ENCODE results near the gene FAM216B.

The FAM216B gene

GRCh38 chr13:42745655-42746054, 35.7 kb upstream of the FAM216B start:
- no peak for DNase-seq (ENCODE audit: extremely low spot score)
- TF ChIP-seq PKNOX1 (IDR thresholded peaks at IDR 0.05) = no peak
- no peak for TF ChIP-seq SUZ12 (IDR thresholded peaks at IDR 0.05)
- TF ChIP-seq ELF4 (IDR thresholded peaks at IDR 0.05) = no peak
- TF ChIP-seq TARDBP (IDR thresholded peaks at IDR 0.05) = no peak
- no peak for TF ChIP-seq NFRKB (IDR thresholded peaks at IDR 0.05)
- TF ChIP-seq FOXM1 (IDR thresholded peaks at IDR 0.05; ENCODE audit: borderline replicate concordance) = no peak
- no peak for TF ChIP-seq L3MBTL2 (conservative IDR thresholded peaks at IDR 0.05)
- no peak for TF ChIP-seq BHLHE40 (IDR thresholded peaks at IDR 0.05; ENCODE audit: borderline replicate concordance)
- TF ChIP-seq ARNT (IDR thresholded peaks at IDR 0.05) = no peak
- no peak for TF ChIP-seq ZNF384 (IDR thresholded peaks at IDR 0.05)
- TF ChIP-seq SP1 (IDR thresholded peaks at IDR 0.05) = no peak
- TF ChIP-seq HDGF (IDR thresholded peaks at IDR 0.05; ENCODE audit: borderline replicate concordance) = no peak
- no peak for TF ChIP-seq FOXK2 (IDR thresholded peaks at IDR 0.05)
- no peak for TF ChIP-seq LEF1 (IDR thresholded peaks at IDR 0.05; ENCODE audit: borderline replicate concordance)
- CTCF ChIA-PET = no interaction called here
- POLR2A ChIA-PET = no interaction called here

- CTCF ChIA-PET = no interaction called here
- TF ChIP-seq SUZ12 (IDR thresholded peaks at IDR 0.05) = no peak
- POLR2A ChIA-PET = no interaction called here
- DNase-seq (ENCODE audit: extremely low spot score) = no peak
Measured at GRCh38 chr13:42746866-42747265, 34.5 kb upstream of the FAM216B start.

- ChIA-PET POLR2A (no interaction called here), CTCF (no interaction called here)
- TF ChIP-seq FOXA1 (IDR thresholded peaks at IDR 0.05) = no peak
- no peak for TF ChIP-seq CTBP1 (IDR thresholded peaks at IDR 0.05; ENCODE audit: borderline replicate concordance)
- no peak for TF ChIP-seq PKNOX1 (IDR thresholded peaks at IDR 0.05)
- TF ChIP-seq FOXK2 (IDR thresholded peaks at IDR 0.05) = no peak
- no peak for TF ChIP-seq ARNT (IDR thresholded peaks at IDR 0.05)
- no peak for TF ChIP-seq SP1 (IDR thresholded peaks at IDR 0.05)
- no peak for TF ChIP-seq SUZ12 (IDR thresholded peaks at IDR 0.05)
- TF ChIP-seq ZNF384 (IDR thresholded peaks at IDR 0.05) = no peak
- TF ChIP-seq TARDBP (IDR thresholded peaks at IDR 0.05) = no peak
- no peak for TF ChIP-seq FOXM1 (IDR thresholded peaks at IDR 0.05; ENCODE audit: borderline replicate concordance)
- no peak for TF ChIP-seq LEF1 (IDR thresholded peaks at IDR 0.05; ENCODE audit: borderline replicate concordance)
- DNase-seq (ENCODE audit: extremely low spot score) = no peak
Measured at GRCh38 chr13:42747399-42747873, 33.9 kb upstream of the FAM216B start.

DNA sequence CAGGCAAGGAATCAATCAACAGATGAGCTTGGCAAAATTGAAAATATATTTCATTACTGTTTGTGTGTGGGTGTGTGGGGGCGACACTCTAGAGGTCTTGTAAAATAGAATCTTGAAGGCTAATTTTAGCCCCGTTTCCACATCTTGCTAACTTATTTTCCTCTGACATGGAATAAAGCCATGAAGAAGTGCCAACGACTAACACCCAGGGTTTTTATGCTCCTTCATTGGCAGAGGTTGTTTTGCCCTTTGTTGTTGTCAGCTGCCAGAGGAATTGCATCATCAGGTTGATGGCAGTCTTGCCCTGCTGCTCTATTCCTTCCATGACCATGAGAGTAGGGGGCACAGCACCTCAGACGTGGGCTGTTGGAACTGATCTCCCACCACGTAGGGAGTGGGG, 30.6 kb upstream of the FAM216B start:
- TF ChIP-seq SP1 (IDR thresholded peaks at IDR 0.05) = no peak
- no peak for TF ChIP-seq ARNT (IDR thresholded peaks at IDR 0.05)
- TF ChIP-seq ZNF384 (IDR thresholded peaks at IDR 0.05) = no peak
- TF ChIP-seq ELF4 (IDR thresholded peaks at IDR 0.05) = no peak
- no peak for TF ChIP-seq L3MBTL2 (conservative IDR thresholded peaks at IDR 0.05)
- TF ChIP-seq SUZ12 (IDR thresholded peaks at IDR 0.05) = no peak
- TF ChIP-seq NFRKB (IDR thresholded peaks at IDR 0.05) = no peak
- no peak for TF ChIP-seq FOXM1 (IDR thresholded peaks at IDR 0.05; ENCODE audit: borderline replicate concordance)
- no peak for TF ChIP-seq TARDBP (IDR thresholded peaks at IDR 0.05)
- TF ChIP-seq FOXK2 (IDR thresholded peaks at IDR 0.05) = no peak
- TF ChIP-seq CTBP1 (IDR thresholded peaks at IDR 0.05; ENCODE audit: borderline replicate concordance) = no peak
- TF ChIP-seq HDGF (IDR thresholded peaks at IDR 0.05; ENCODE audit: borderline replicate concordance) = no peak
- TF ChIP-seq PKNOX1 (IDR thresholded peaks at IDR 0.05) = no peak
- TF ChIP-seq LEF1 (IDR thresholded peaks at IDR 0.05; ENCODE audit: borderline replicate concordance) = no peak
- TF ChIP-seq FOXA1 (IDR thresholded peaks at IDR 0.05) = no peak
- no peak for TF ChIP-seq BHLHE40 (IDR thresholded peaks at IDR 0.05; ENCODE audit: borderline replicate concordance)
- ChIA-PET CTCF (interaction anchor here (0.6 kb wide), 1 partner anchor 190 kb away, joined by 3 read pairs; no protein-coding TSS in a partner anchor), POLR2A (no interaction called here)

GRCh38 chr13:42751693-42752092, 29.7 kb upstream of the FAM216B start:
- CTCF ChIA-PET = no interaction called here
- DNase-seq (ENCODE audit: extremely low spot score) = no peak
- TF ChIP-seq L3MBTL2 (conservative IDR thresholded peaks at IDR 0.05) = no peak
- no peak for TF ChIP-seq NFRKB (IDR thresholded peaks at IDR 0.05)
- no peak for TF ChIP-seq HDGF (IDR thresholded peaks at IDR 0.05; ENCODE audit: borderline replicate concordance)
- TF ChIP-seq ELF4 (IDR thresholded peaks at IDR 0.05) = no peak
- no peak for TF ChIP-seq FOXM1 (IDR thresholded peaks at IDR 0.05; ENCODE audit: borderline replicate concordance)
- TF ChIP-seq BHLHE40 (IDR thresholded peaks at IDR 0.05; ENCODE audit: borderline replicate concordance) = no peak
- no peak for TF ChIP-seq TARDBP (IDR thresholded peaks at IDR 0.05)
- no peak for TF ChIP-seq CTBP1 (IDR thresholded peaks at IDR 0.05; ENCODE audit: borderline replicate concordance)
- TF ChIP-seq LEF1 (IDR thresholded peaks at IDR 0.05; ENCODE audit: borderline replicate concordance) = no peak
- no peak for TF ChIP-seq FOXK2 (IDR thresholded peaks at IDR 0.05)
- TF ChIP-seq ARNT (IDR thresholded peaks at IDR 0.05) = no peak
- TF ChIP-seq PKNOX1 (IDR thresholded peaks at IDR 0.05) = no peak
- TF ChIP-seq SUZ12 (IDR thresholded peaks at IDR 0.05) = no peak
- no peak for TF ChIP-seq ZNF384 (IDR thresholded peaks at IDR 0.05)
- TF ChIP-seq FOXA1 (IDR thresholded peaks at IDR 0.05) = no peak
- no peak for TF ChIP-seq SP1 (IDR thresholded peaks at IDR 0.05)
- POLR2A ChIA-PET = no interaction called here

More for the DNA sequence above, 30.6 kb upstream of the FAM216B start:
- DNase-seq (ENCODE audit: extremely low spot score) = no peak

- DNase-seq (ENCODE audit: extremely low spot score) = no peak
- TF ChIP-seq ZNF384 (IDR thresholded peaks at IDR 0.05) (no peak), ARNT (IDR thresholded peaks at IDR 0.05) (no peak), PKNOX1 (IDR thresholded peaks at IDR 0.05) (no peak), NFRKB (IDR thresholded peaks at IDR 0.05) (no peak), FOXK2 (IDR thresholded peaks at IDR 0.05) (no peak), SP1 (IDR thresholded peaks at IDR 0.05) (no peak), CTBP1 (IDR thresholded peaks at IDR 0.05; ENCODE audit: borderline replicate concordance) (no peak), BHLHE40 (IDR thresholded peaks at IDR 0.05; ENCODE audit: borderline replicate concordance) (no peak), HDGF (IDR thresholded peaks at IDR 0.05; ENCODE audit: borderline replicate concordance) (no peak), LEF1 (IDR thresholded peaks at IDR 0.05; ENCODE audit: borderline replicate concordance) (no peak)
- ChIA-PET POLR2A (no interaction called here), CTCF (no interaction called here)
Measured at GRCh38 chr13:42752731-42753130, 28.7 kb upstream of the FAM216B start.

Measured in HEK293T (cell line).